Measurements from ENCODE around the gene KLHL42. TPM values are rescaled to one million over a fixed set of nuclear protein-coding genes. Genes with fewer than 3 reads are reported as not detected.

The KLHL42 gene
- total and polyA plus RNA-seq, 10 of the 15 experiments (the other 5 are each of a cell fraction or from before 2014, with no cell fraction given) = 2.1 to 18.2 (median 13.1) TPM

GRCh38 chr12:27844366-27845090 lies 64.5 kb downstream of the KLHL42 start:
- ChIA-PET RAD21 (ENCODE audit: unreplicated experiment) (no interaction called here), POLR2A (no interaction called here), SMC1A (ENCODE audit: uncharacterized antibody, unreplicated experiment) (interaction anchor here (0.9 to 1.0 kb wide), 2 partner anchors 8 to 22 kb away, joined by 3 read pairs; no protein-coding TSS in a partner anchor), CTCF (interaction anchor here (1.8 kb wide), 1 partner anchor 18 kb away, joined by 3 read pairs; no protein-coding TSS in a partner anchor)
- DNase-seq (ENCODE audit: low read depth, low spot score) (no peak), ATAC-seq (no peak), FAIRE-seq (no peak)
- H4K20me1 ChIP-seq (ENCODE audit: control insufficient read depth, insufficient read depth) = no peaks in the 10 kb centered on the region
- no peak overlapping the region for H3K4me2 ChIP-seq (ENCODE audit: control insufficient read depth, insufficient read depth)
- TF ChIP-seq SIX5 (IDR thresholded peaks at IDR 0.05; ENCODE audit: low read depth, low read length, severe bottlenecking) (no peak), RUNX3 (IDR thresholded peaks at IDR 0.05; ENCODE audit: low read length) (no peak), KLF5 (IDR thresholded peaks at IDR 0.05; ENCODE audit: partially characterized antibody) (no peak), NFYA (IDR thresholded peaks at IDR 0.05; ENCODE audit: borderline replicate concordance, low read depth, low read length) (no peak), BCL11A (IDR thresholded peaks at IDR 0.05; ENCODE audit: low read depth, low read length) (no peak), YY1 (IDR thresholded peaks at IDR 0.05; ENCODE audit: low read depth, low read length) (no peak), TAF1 (IDR thresholded peaks at IDR 0.05; ENCODE audit: borderline replicate concordance, low read depth, low read length) (no peak), NFIC (IDR thresholded peaks at IDR 0.05; ENCODE audit: low read depth, low read length) (no peak), ELK1 (IDR thresholded peaks at IDR 0.05; ENCODE audit: low read depth, low read length) (no peak), WRNIP1 (IDR thresholded peaks at IDR 0.05; ENCODE audit: borderline replicate concordance, low read depth, low read length) (no peak), MTA3 (IDR thresholded peaks at IDR 0.05; ENCODE audit: borderline replicate concordance, low read length) (no peak), SPI1 (IDR thresholded peaks at IDR 0.05; ENCODE audit: borderline replicate concordance, insufficient read depth, low read depth, low read length) (no peak)
- H3K27me3 ChIP-seq (replicated peaks in 1 of 2; ENCODE audit: control insufficient read depth in 2 of 2, insufficient read depth in 2 of 2, low read length in 1 of 2) = no peaks in the 10 kb centered on the region
- peaks cover 12% of the 10 kb centered on the region for H3K4me1 ChIP-seq (ENCODE audit: control insufficient read depth, insufficient read depth, low read length)
- intact Hi-C loops (cut with micrococcal nuclease; ENCODE audit: unreplicated experiment) = no loop called here
- no peaks in the 10 kb centered on the region; the same call in 2 of the 3 replicates for H3K9me3 ChIP-seq (replicated peaks; ENCODE audit: control insufficient read depth, insufficient read depth, low read length)
- H3K4me3 ChIP-seq = no peak overlapping the region
- in situ Hi-C loops (cut with MboI) = no loop called here
- H3K9ac ChIP-seq (ENCODE audit: control insufficient read depth, insufficient read depth, low read length) = no peak overlapping the region
- H3K36me3 ChIP-seq (ENCODE audit: control insufficient read depth in 2 of 2, insufficient read depth in 2 of 2, low read length in 1 of 2) = no peaks in the 10 kb centered on the region
- no peaks in the 10 kb centered on the region for H3K79me2 ChIP-seq (ENCODE audit: control insufficient read depth, insufficient read depth, low read length)
- H2AFZ ChIP-seq (ENCODE audit: control insufficient read depth, low read depth, low read length) = no peak overlapping the region
- 51% methylated on average over 15 of the region's 15 CpGs for WGBS (ENCODE audit: insufficient coverage, insufficient replicate concordance, low lambda C conversion rate, missing lambda C conversion rate)
- no peak overlapping the region for H3K27ac ChIP-seq (ENCODE audit: control insufficient read depth, insufficient read depth)
- no TSS peak for BruUV-seq (replicated peaks)
